ENCODE results near the gene DRGX. TPM values are rescaled to one million over a fixed set of nuclear protein-coding genes. Genes with fewer than 3 reads are reported as not detected.

DRGX gene
- total and polyA plus RNA-seq, 9 donors: not detected

DNA sequence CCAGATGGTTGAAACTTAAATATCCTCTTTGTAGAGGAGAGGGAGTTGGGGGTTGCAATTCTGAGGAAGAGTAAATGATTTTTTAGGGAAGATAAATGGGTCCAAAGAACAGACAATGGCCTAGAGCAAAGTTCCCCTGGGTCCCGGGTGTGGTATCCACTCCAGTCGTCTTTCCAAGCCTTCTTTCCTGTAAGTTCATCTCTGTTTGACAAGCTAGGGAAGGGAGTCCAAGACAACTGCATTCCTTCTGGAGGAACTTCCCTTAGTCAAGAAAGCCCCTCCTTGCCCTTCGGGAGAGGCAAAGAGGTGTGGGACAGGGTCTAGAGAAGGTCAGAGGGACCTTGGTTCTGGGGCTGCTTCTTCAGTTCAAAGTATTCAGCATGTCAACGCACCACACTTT, 63.6 kb downstream of the DRGX start:
- Histone ChIP-seq H3K36me3 (no peaks in the 10 kb centered on the region), H3K4me1 (ENCODE audit: insufficient read depth) (no peaks in the 10 kb centered on the region), H3K27me3 (no peaks in the 10 kb centered on the region), H3K4me3 (no peak overlapping the region), H3K27ac (no peak overlapping the region), H3K9me3 (no peaks in the 10 kb centered on the region)
- intact Hi-C loops (cut with DNase I): no loop called here
- 80 to 83% (median 80%) methylated on average over 4 of the region's 4 CpGs for WGBS, 3 donors
- TF ChIP-seq, protein P1, sequence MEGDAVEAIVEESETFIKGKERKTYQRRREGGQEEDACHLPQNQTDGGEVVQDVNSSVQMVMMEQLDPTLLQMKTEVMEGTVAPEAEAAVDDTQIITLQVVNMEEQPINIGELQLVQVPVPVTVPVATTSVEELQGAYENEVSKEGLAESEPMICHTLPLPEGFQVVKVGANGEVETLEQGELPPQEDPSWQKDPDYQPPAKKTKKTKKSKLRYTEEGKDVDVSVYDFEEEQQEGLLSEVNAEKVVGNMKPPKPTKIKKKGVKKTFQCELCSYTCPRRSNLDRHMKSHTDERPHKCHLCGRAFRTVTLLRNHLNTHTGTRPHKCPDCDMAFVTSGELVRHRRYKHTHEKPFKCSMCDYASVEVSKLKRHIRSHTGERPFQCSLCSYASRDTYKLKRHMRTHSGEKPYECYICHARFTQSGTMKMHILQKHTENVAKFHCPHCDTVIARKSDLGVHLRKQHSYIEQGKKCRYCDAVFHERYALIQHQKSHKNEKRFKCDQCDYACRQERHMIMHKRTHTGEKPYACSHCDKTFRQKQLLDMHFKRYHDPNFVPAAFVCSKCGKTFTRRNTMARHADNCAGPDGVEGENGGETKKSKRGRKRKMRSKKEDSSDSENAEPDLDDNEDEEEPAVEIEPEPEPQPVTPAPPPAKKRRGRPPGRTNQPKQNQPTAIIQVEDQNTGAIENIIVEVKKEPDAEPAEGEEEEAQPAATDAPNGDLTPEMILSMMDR (IDR thresholded peaks at IDR 0.05): no peak
- no peak for TF ChIP-seq EP300 (IDR thresholded peaks at IDR 0.05)
- no peak for TF ChIP-seq POLR2A (IDR thresholded peaks at IDR 0.05)
- no peak for DNase-seq

GRCh38 chr10:49331431-49331830, 64.5 kb downstream of the DRGX start:
- Histone ChIP-seq H3K4me1 (ENCODE audit: insufficient read depth) (no peaks in the 10 kb centered on the region), H3K36me3 (no peaks in the 10 kb centered on the region), H3K27ac (no peak overlapping the region), H3K27me3 (no peaks in the 10 kb centered on the region), H3K4me3 (no peak overlapping the region), H3K9me3 (no peaks in the 10 kb centered on the region)
- DNase-seq: peak in 1 of 5 donors; percentile 2
- 81 to 87% (median 87%) methylated on average over 3 of the region's 3 CpGs for WGBS, 3 donors
- intact Hi-C loops (cut with DNase I): no loop called here
- no peak for TF ChIP-seq EP300 (IDR thresholded peaks at IDR 0.05)
- TF ChIP-seq POLR2A (IDR thresholded peaks at IDR 0.05): no peak
- TF ChIP-seq, protein P1 (IDR thresholded peaks at IDR 0.05): no peak

- H3K36me3 ChIP-seq: no peaks in the 10 kb centered on the region
- no peak overlapping the region for H3K4me3 ChIP-seq
- intact Hi-C loops (cut with DNase I): no loop called here
- H3K9me3 ChIP-seq: no peaks in the 10 kb centered on the region
- TF ChIP-seq, protein P1 (IDR thresholded peaks at IDR 0.05): no peak
- TF ChIP-seq EP300 (IDR thresholded peaks at IDR 0.05): no peak
- WGBS, 3 donors: 91 to 95% (median 93%) methylated on average over 5 of the region's 5 CpGs
- no peak overlapping the region for H3K27ac ChIP-seq
- no peaks in the 10 kb centered on the region for H3K27me3 ChIP-seq
- no peaks in the 10 kb centered on the region for H3K4me1 ChIP-seq (ENCODE audit: insufficient read depth)
- DNase-seq: peak in 1 of 5 donors; percentile 1
Observed at GRCh38 chr10:49330127-49330665, 65.7 kb downstream of the DRGX start.

DNA sequence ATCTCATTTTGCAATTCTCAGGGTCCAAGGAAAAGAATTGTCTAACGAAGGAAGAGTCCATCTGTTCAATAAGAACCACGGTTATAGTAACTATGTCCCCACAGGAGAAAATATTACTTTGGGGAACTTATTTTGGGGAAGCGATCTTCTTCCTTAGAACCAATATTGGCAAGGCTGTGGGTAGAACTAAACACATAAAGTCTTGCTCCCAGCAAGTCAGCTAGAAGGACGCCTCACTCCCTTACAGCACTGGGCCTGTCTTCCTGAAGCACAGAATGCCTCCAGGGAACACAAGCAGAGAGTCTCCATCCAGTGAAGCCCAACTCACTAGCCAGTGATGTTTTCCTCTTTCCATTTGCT, 66.8 kb downstream of the DRGX start:
- TF ChIP-seq EP300 (IDR thresholded peaks at IDR 0.05) (no peak), POLR2A (IDR thresholded peaks at IDR 0.05) (no peak)
- TF ChIP-seq, protein P1 (IDR thresholded peaks at IDR 0.05): no peak
- intact Hi-C loops (cut with DNase I): no loop called here
- WGBS, 3 donors: 83% methylated on average over 4 of the region's 4 CpGs
- no peak overlapping the region for H3K27ac ChIP-seq
- H3K9me3 ChIP-seq: no peaks in the 10 kb centered on the region
- no peak overlapping the region for H3K4me3 ChIP-seq
- H3K36me3 ChIP-seq: no peaks in the 10 kb centered on the region
- no peaks in the 10 kb centered on the region for H3K4me1 ChIP-seq (ENCODE audit: insufficient read depth)
- no peak for DNase-seq
- H3K27me3 ChIP-seq: no peaks in the 10 kb centered on the region
